OCI-LY1 (cell line): ENCODE results near the gene MICU1.
A peak's percentile ranks its signal among the peaks of the same experiment; 100 is the strongest.

Experiments
- H2AFZ ChIP-seq: fragments of 200-600 bp; sonication (generic), shearing (Covaris generic); 2 replicates; pipeline ENCODE4 v1.6.0; 2014; ENCODE audit warnings: antibody characterized with exemption, mild to moderate bottlenecking, low read length
- H3F3A ChIP-seq: fragments of 200-600 bp; sonication (generic), shearing (Covaris generic); 2 replicates; pipeline ENCODE4 v1.6.0; 2014; ENCODE audit warnings: mild to moderate bottlenecking, antibody characterized with exemption, low read length, moderate library complexity; ENCODE audit not compliant: insufficient read depth
- H3K27ac ChIP-seq: fragments of 200-600 bp; sonication (generic); 2 replicates; pipeline ENCODE4 v1.5.1; 2014; ENCODE audit warnings: low read length, mixed run types, mild to moderate bottlenecking, low read depth; ENCODE audit not compliant: poor library complexity, severe bottlenecking
- H3K27me3 ChIP-seq: fragments of 200-600 bp; sonication (generic); 2 replicates; pipeline ENCODE4 v1.6.0; 2014; ENCODE audit warnings: antibody characterized with exemption, mild to moderate bottlenecking, low read length, moderate library complexity; ENCODE audit not compliant: insufficient read depth
- H3K36me3 ChIP-seq: fragments of 200-600 bp; sonication (generic); 2 replicates; pipeline ENCODE4 v1.6.1; 2014; ENCODE audit warnings: mild to moderate bottlenecking, antibody characterized with exemption, low read length, moderate library complexity, mixed read lengths; ENCODE audit not compliant: insufficient read depth
- H3K4me1 ChIP-seq: fragments of 200-600 bp; sonication (generic); 2 replicates; pipeline ENCODE4 v1.5.1; 2014; ENCODE audit warnings: mild to moderate bottlenecking, low read length, moderate library complexity; ENCODE audit not compliant: insufficient read depth, severe bottlenecking
- H3K4me2 ChIP-seq: fragments of 200-600 bp; sonication (generic), shearing (Covaris generic); 2 replicates; pipeline ENCODE4 v1.6.1; 2014; ENCODE audit warnings: low read length
- H3K4me3 ChIP-seq: fragments of 200-600 bp; sonication (generic); 2 replicates; pipeline ENCODE4 v1.5.1; 2014; ENCODE audit warnings: low read length, low read depth, mild to moderate bottlenecking, mixed read lengths; ENCODE audit not compliant: poor library complexity, severe bottlenecking
- H3K79me2 ChIP-seq: fragments of 200-600 bp; shearing (Covaris generic); 2 replicates; pipeline ENCODE4 v1.6.1; 2016; ENCODE audit warnings: mixed run types, low read length, mixed read lengths; ENCODE audit not compliant: insufficient read depth
- H3K9ac ChIP-seq: fragments of 200-600 bp; sonication (generic), shearing (Covaris generic); 2 replicates; pipeline ENCODE4 v1.6.1; 2014; ENCODE audit warnings: mild to moderate bottlenecking, low read length, mixed read lengths
- H3K9me2 ChIP-seq: fragments of 200-600 bp; sonication (generic), shearing (Covaris generic); 2 replicates; pipeline ENCODE4 v1.6.1; 2014; ENCODE audit warnings: low read depth, mild to moderate bottlenecking, low read length, mixed read lengths
- H3K9me3 ChIP-seq: fragments of 200-600 bp; shearing (Covaris generic); 2 replicates; pipeline ENCODE4 v1.6.1; 2014; ENCODE audit warnings: low read length, mixed read lengths
- H4K20me1 ChIP-seq: fragments of 200-600 bp; sonication (generic), shearing (Covaris generic); 2 replicates; pipeline ENCODE4 v1.6.0; 2016; ENCODE audit warnings: mild to moderate bottlenecking, low read length; ENCODE audit not compliant: insufficient read depth
- EZH2 ChIP-seq: fragments of 200-600 bp; sonication (generic), shearing (Covaris generic); IDR thresholded peaks from 2 replicates; pipeline ENCODE4 v1.8.0; 2017; ENCODE audit warnings: borderline replicate concordance, mixed run types, mild to moderate bottlenecking, antibody characterized with exemption, low read length, moderate library complexity, mixed read lengths
- TF ChIP-seq, protein P1 (sequence below): fragments of 200-600 bp; sonication (generic), shearing (Covaris generic); IDR thresholded peaks from 2 replicates; pipeline ENCODE4 v1.5.1; 2017; ENCODE audit warnings: mild to moderate bottlenecking, antibody characterized with exemption, low read length, moderate library complexity, mixed read lengths

MICU1 gene

DNA sequence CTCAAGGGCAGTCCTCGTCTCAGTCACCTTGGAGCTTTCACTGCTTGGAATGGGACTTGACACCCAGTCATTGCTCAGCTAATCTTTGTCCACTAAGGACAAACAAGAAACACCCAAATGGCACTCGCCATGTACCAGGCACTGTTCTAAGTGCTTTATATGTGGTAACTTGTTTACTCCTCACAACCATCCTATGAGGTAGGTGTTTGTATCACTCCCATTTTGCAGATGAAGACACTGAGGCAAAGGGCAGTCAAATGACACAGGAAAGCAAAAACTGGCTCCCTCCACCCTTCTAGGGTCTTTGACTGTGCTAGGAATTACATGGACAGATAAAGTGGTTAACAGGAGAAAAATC is 295.8 kb downstream of the MICU1 start:
- peaks cover 69% of the 10 kb centered on the region for H3K4me1 ChIP-seq
- H2AFZ ChIP-seq = no peak overlapping the region
- peak overlapping the region; percentile 63 for H3K4me2 ChIP-seq
- H3K79me2 ChIP-seq = no peaks in the 10 kb centered on the region
- no peak for TF ChIP-seq EZH2
- TF ChIP-seq, protein P1, sequence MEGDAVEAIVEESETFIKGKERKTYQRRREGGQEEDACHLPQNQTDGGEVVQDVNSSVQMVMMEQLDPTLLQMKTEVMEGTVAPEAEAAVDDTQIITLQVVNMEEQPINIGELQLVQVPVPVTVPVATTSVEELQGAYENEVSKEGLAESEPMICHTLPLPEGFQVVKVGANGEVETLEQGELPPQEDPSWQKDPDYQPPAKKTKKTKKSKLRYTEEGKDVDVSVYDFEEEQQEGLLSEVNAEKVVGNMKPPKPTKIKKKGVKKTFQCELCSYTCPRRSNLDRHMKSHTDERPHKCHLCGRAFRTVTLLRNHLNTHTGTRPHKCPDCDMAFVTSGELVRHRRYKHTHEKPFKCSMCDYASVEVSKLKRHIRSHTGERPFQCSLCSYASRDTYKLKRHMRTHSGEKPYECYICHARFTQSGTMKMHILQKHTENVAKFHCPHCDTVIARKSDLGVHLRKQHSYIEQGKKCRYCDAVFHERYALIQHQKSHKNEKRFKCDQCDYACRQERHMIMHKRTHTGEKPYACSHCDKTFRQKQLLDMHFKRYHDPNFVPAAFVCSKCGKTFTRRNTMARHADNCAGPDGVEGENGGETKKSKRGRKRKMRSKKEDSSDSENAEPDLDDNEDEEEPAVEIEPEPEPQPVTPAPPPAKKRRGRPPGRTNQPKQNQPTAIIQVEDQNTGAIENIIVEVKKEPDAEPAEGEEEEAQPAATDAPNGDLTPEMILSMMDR = no peak
- H3F3A ChIP-seq = 0 out of 2 replicates have a peak, but pooled peaks cover 4% of the 10 kb centered on the region
- H3K9me3 ChIP-seq = no peaks in the 10 kb centered on the region
- H4K20me1 ChIP-seq = no peaks in the 10 kb centered on the region
- H3K9ac ChIP-seq = peak overlapping the region; percentile 72
- H3K4me3 ChIP-seq = peak overlapping the region; percentile 19
- H3K27me3 ChIP-seq = no peaks in the 10 kb centered on the region
- H3K36me3 ChIP-seq = peaks cover under 1% of the 10 kb centered on the region; the same call in 1 of the 2 replicates
- no peaks in the 10 kb centered on the region for H3K9me2 ChIP-seq
- H3K27ac ChIP-seq = peak overlapping the region; percentile 97

DNA sequence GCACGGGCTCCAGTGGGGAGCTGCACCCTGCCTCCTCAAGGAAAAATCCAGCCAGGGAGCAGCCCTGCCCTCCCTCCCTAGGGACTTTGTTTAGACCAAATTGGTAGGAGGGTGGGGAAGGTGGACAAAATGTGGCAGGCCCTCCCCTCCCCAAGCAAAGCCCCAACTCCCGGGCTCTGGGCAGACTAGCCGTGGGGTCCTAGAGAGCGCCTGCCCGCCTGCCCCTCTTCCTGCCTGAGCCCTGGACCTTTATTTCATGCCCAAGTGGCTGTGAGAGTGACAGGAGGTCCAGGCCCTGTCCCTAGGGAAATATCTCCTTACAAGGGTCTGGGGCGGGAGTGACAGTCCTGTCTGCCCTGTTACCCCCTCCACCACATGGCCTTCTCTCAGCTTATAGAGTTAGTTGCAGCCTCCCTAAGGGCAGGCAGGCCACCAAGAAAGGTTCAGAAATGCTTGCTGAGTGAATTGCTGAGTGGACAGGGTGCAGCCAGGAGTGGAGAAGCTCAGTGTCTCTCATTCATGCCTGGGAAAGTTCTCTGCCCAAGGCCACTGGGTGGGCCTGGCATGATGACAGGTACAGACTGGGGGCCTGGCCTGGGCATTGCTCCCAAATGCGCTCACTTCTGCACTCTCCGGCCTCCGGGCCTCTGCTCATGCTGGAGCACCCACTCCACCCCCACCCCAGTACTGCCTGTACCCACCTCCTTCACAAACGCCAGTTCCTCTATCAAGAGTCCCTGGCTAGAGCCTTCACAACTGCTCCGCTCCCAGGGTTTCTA is 296.4 kb downstream of the MICU1 start:
- Histone ChIP-seq H3K4me1 (peaks cover 63% of the 10 kb centered on the region), H3K4me3 (peak overlapping the region; percentile 19), H3K79me2 (no peaks in the 10 kb centered on the region), H3K27me3 (no peaks in the 10 kb centered on the region), H3K9me3 (no peaks in the 10 kb centered on the region), H3K36me3 (no peaks in the 10 kb centered on the region), H3K4me2 (peak overlapping the region; percentile 63), H3K9ac (peak overlapping the region; percentile 72), H3K27ac (peak overlapping the region; percentile 97), H4K20me1 (no peaks in the 10 kb centered on the region), H2AFZ (no peak overlapping the region), H3F3A (0 out of 2 replicates have a peak, but pooled peaks cover 4% of the 10 kb centered on the region), H3K9me2 (no peaks in the 10 kb centered on the region)
- no peak for TF ChIP-seq EZH2
- TF ChIP-seq, protein P1 = no peak

DNA sequence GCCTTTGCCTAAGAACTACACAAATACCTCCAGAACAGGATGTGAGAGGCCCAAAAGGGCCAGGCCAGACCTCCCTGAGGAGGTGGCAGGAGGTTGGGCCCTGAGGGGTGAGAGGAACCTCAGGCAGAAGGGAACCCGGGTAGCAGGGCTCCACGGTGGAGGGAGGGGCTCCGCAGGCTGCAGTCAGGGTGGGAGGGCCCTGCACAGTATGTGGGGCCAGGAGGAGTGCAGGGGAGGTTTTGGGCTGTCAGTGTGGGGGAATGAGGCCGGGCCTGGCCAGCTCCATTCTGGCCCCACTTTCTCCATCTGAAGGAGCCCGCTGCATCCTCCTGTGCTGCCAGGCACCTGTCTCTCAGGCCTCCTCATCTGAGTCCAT is 297.1 kb downstream of the MICU1 start:
- Histone ChIP-seq H2AFZ (no peak overlapping the region), H3K36me3 (no peaks in the 10 kb centered on the region), H3K4me3 (peak overlapping the region; percentile 19), H3K79me2 (no peaks in the 10 kb centered on the region), H3K9me3 (no peaks in the 10 kb centered on the region), H3K27me3 (no peaks in the 10 kb centered on the region), H4K20me1 (no peaks in the 10 kb centered on the region), H3K27ac (peak overlapping the region; percentile 97), H3K9me2 (no peaks in the 10 kb centered on the region), H3K4me1 (peaks cover 61% of the 10 kb centered on the region), H3K9ac (peak overlapping the region; percentile 72), H3F3A (0 out of 2 replicates have a peak, but pooled peaks cover 4% of the 10 kb centered on the region), H3K4me2 (peak overlapping the region; percentile 63; the same call in 1 of the 2 replicates)
- TF ChIP-seq, protein P1 = no peak
- no peak for TF ChIP-seq EZH2
